CD14-positive monocyte (primary cell): ENCODE results near the gene EPHA6. TPM values are rescaled to one million over a fixed set of nuclear protein-coding genes. Genes with fewer than 3 reads are reported as not detected.

Experiments
- DNase-seq, 3 donors: peaks; one replicate each; pipeline ENCODE4 v3.0.0-alpha.2; 2011 to 2022
- H2AFZ ChIP-seq: 2 replicates; pipeline ENCODE4 v1.6.0; 2012; ENCODE audit warnings: mild to moderate bottlenecking, low read depth, low read length, inconsistent platforms; ENCODE audit not compliant: insufficient read depth, poor library complexity, severe bottlenecking
- H3K27ac ChIP-seq, 2 donors: 1 replicate in 1 of 2; 2 replicates in 1 of 2; pipeline ENCODE4 v1.5.1; 2012 to 2013; ENCODE audit warnings: low read length in 2 of 2, control low read depth in 1 of 2, inconsistent platforms in 1 of 2, low read depth in 1 of 2, mild to moderate bottlenecking in 1 of 2
- H3K27me3 ChIP-seq, 2 donors: one replicate each; pipeline versions ENCODE4 v1.6.0 to v1.6.1; 2011 to 2013; ENCODE audit warnings: low read length in 2 of 2; ENCODE audit not compliant: control insufficient read depth in 2 of 2, insufficient read depth in 2 of 2
- H3K36me3 ChIP-seq, 2 donors: replicated peaks in 1 of 2; 1 replicate in 1 of 2; 2 replicates in 1 of 2; pipeline versions ENCODE4 v1.5.1 to v1.6.1; 2012 to 2013; ENCODE audit warnings: low read length in 2 of 2, control low read depth in 1 of 2, inconsistent platforms in 1 of 2, mild to moderate bottlenecking in 1 of 2; ENCODE audit not compliant: insufficient read depth in 2 of 2, control insufficient read depth in 1 of 2
- H3K4me1 ChIP-seq, 2 donors: 1 replicate in 1 of 2; 2 replicates in 1 of 2; pipeline versions ENCODE4 v1.5.1 to v1.6.1; 2012 to 2013; ENCODE audit warnings: low read length in 2 of 2, control low read depth in 1 of 2, inconsistent platforms in 1 of 2, mild to moderate bottlenecking in 1 of 2, moderate library complexity in 1 of 2; ENCODE audit not compliant: insufficient read depth in 2 of 2, control insufficient read depth in 1 of 2
- H3K4me2 ChIP-seq: replicated peaks from 2 replicates; pipeline ENCODE3; 2012; ENCODE audit warnings: low read length, moderate library complexity, mild to moderate bottlenecking; ENCODE audit not compliant: poor library complexity, severe bottlenecking; ENCODE audit errors: extremely low read depth
- H3K4me3 ChIP-seq, 3 experiments: fragments of 200-600 bp in 1 of 3; sonication (generic) in 1 of 3; replicated peaks in 1 of 3; 1 replicate in 2 of 3; 2 replicates in 1 of 3; pipeline ENCODE4 v1.5.1; 2011 to 2013; ENCODE audit warnings: low read length in 3 of 3, mild to moderate bottlenecking in 3 of 3, control low read depth in 2 of 3, low read depth in 2 of 3, inconsistent platforms in 1 of 3, moderate library complexity in 1 of 3
- H3K79me2 ChIP-seq: 2 replicates; pipeline ENCODE4 v1.6.0; 2012; ENCODE audit warnings: mild to moderate bottlenecking, control low read depth, inconsistent platforms, low read length, moderate library complexity; ENCODE audit not compliant: insufficient read depth
- H3K9ac ChIP-seq: 2 replicates; pipeline ENCODE4 v1.6.0; 2017; ENCODE audit warnings: low read length, mild to moderate bottlenecking; ENCODE audit not compliant: insufficient read depth, poor library complexity, severe bottlenecking
- H3K9me3 ChIP-seq, 2 donors: replicated peaks in 1 of 2; 1 replicate in 1 of 2; 2 replicates in 1 of 2; pipeline versions ENCODE4 v1.5.1 to v1.6.1; 2012 to 2013; ENCODE audit warnings: low read length in 2 of 2, control low read depth in 1 of 2; ENCODE audit not compliant: control insufficient read depth in 1 of 2, insufficient read depth in 1 of 2
- H4K20me1 ChIP-seq: 2 replicates; pipeline ENCODE4 v1.6.0; 2012; ENCODE audit warnings: mild to moderate bottlenecking, low read length, control low read depth, moderate library complexity; ENCODE audit not compliant: insufficient read depth
- H3K27ac Mint-ChIP-seq, 7 donors: one replicate each; pipeline ENCODE4 v1.8.0; 2020; ENCODE audit warnings: mild to moderate bottlenecking in 7 of 7, mixed read lengths in 7 of 7, moderate library complexity in 6 of 7, inconsistent platforms in 2 of 7
- H3K27me3 Mint-ChIP-seq, 3 donors: one replicate each; pipeline ENCODE4 v1.8.0; 2021 to 2022; ENCODE audit warnings: low read depth in 3 of 3, mild to moderate bottlenecking in 3 of 3, mixed read lengths in 3 of 3, moderate library complexity in 3 of 3, inconsistent platforms in 1 of 3
- H3K36me3 Mint-ChIP-seq, 2 donors: one replicate each; pipeline ENCODE4 v1.8.0; 2020; ENCODE audit warnings: mixed read lengths in 2 of 2, inconsistent platforms in 1 of 2, mild to moderate bottlenecking in 1 of 2
- H3K4me1 Mint-ChIP-seq: one replicate; pipeline ENCODE4 v1.8.0; 2020; ENCODE audit warnings: mild to moderate bottlenecking, mixed read lengths
- H3K4me3 Mint-ChIP-seq, 2 donors: one replicate each; pipeline ENCODE4 v1.8.0; 2020; ENCODE audit warnings: mild to moderate bottlenecking in 2 of 2, mixed read lengths in 2 of 2, moderate library complexity in 1 of 2
- H3K9me3 Mint-ChIP-seq, 7 donors: one replicate each; pipeline ENCODE4 v1.8.0; 2020 to 2022; ENCODE audit warnings: mixed read lengths in 7 of 7, mild to moderate bottlenecking in 6 of 7, moderate library complexity in 6 of 7, inconsistent platforms in 2 of 7
- CTCF ChIP-seq: fragments of 200-600 bp; IDR thresholded peaks from one replicate; pipeline ENCODE4 v1.8.0; 2022; ENCODE audit warnings: antibody characterized with exemption, mild to moderate bottlenecking
- WGBS: methylation state at CpG from one replicate; pipeline ENCODE4 v1.1.5; 2013; ENCODE audit warnings: missing lambda C conversion rate; ENCODE audit not compliant: insufficient coverage; 5-methylcytosine and 5-hydroxymethylcytosine counted together
- intact Hi-C, 2 donors: fragments of 100-400 bp; cut with micrococcal nuclease; formaldehyde crosslinking; loops; one replicate each; pipeline versions ENCODE4 v1.15.0 to v1.15.1; 2023
- polyA plus RNA-seq, 3 donors: library from polyadenylated mRNA; depleted of rRNA in 1 of 3; unstranded in 2 of 3; stranded (reverse) in 1 of 3; fragments of 300-500 nt in 2 of 3; fragments of >200 nt in 1 of 3; fragmentation: Illumina TruSeq in 2 of 3; gene quantifications; 1 replicate in 2 of 3; 2 replicates in 1 of 3; pipeline ENCODE4 v1.2.3, GENCODE V29; 2012 to 2021

The EPHA6 gene
- polyA plus RNA-seq, 3 donors = not detected

DNA sequence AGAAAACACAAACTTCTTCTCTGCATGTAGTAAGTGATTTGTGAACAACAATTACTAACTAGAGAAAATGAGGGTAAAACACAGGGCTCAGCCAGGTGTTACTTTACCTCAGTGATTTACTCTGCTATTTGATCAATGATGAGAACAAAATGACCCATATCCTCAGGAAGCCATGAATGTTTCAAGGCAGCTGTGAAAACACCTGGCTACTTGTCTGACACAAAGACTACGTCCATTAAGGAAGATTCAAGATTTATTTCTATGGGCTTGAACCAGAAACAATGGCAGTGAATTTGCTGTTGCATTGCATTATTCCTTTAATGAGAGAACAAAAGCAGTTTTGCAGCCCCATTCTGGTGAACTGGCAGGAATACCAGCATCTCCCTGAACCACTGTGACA lies 575.5 kb downstream of the EPHA6 start:
- Histone ChIP-seq H4K20me1 (no peaks in the 10 kb centered on the region), H3K4me3 (no peak overlapping the region), H3K9me3 (peaks cover 0 to 8% of the 10 kb centered on the region in 2 donors), H2AFZ (no peak overlapping the region), H3K4me2 (no peak overlapping the region), H3K27ac (no peak overlapping the region), H3K4me1 (no peaks in the 10 kb centered on the region), H3K27me3 (no peaks in the 10 kb centered on the region), H3K9ac (no peak overlapping the region), H3K36me3 (no peaks in the 10 kb centered on the region), H3K79me2 (no peaks in the 10 kb centered on the region)
- intact Hi-C loops = no loop called here
- Mint-ChIP-seq H3K36me3 (no peaks in the 10 kb centered on the region), H3K27ac (no peak overlapping the region), H3K4me1 (no peaks in the 10 kb centered on the region), H3K9me3 (peaks cover 0 to 10% (median 4%) of the 10 kb centered on the region in 7 donors), H3K27me3 (no peaks in the 10 kb centered on the region), H3K4me3 (no peak overlapping the region)
- WGBS = 80% methylated on average over 1 of the region's 1 CpG
- TF ChIP-seq CTCF = no peak
- no peak for DNase-seq

- no peaks in the 10 kb centered on the region for H4K20me1 ChIP-seq
- H3K27me3 ChIP-seq = no peaks in the 10 kb centered on the region
- H3K4me1 ChIP-seq = no peaks in the 10 kb centered on the region
- no peak overlapping the region for H2AFZ ChIP-seq
- Mint-ChIP-seq H3K4me3 (no peak overlapping the region), H3K36me3 (no peaks in the 10 kb centered on the region), H3K27me3 (no peaks in the 10 kb centered on the region), H3K9me3 (peaks cover 0 to 7% (median 4%) of the 10 kb centered on the region in 7 donors), H3K27ac (no peak overlapping the region), H3K4me1 (no peaks in the 10 kb centered on the region)
- H3K9ac ChIP-seq = no peak overlapping the region
- DNase-seq = no peak
- peaks cover 0 to 8% of the 10 kb centered on the region in 2 donors for H3K9me3 ChIP-seq
- WGBS = no CpG with 5 or more reads among the region's 3 CpGs
- no peak overlapping the region for H3K4me3 ChIP-seq
- no peak overlapping the region for H3K27ac ChIP-seq
- no peak for TF ChIP-seq CTCF
- no peak overlapping the region for H3K4me2 ChIP-seq
- no peaks in the 10 kb centered on the region for H3K36me3 ChIP-seq
- intact Hi-C loops = no loop called here
- H3K79me2 ChIP-seq = no peaks in the 10 kb centered on the region
Observed at GRCh38 chr3:97391167-97391566, 576.8 kb downstream of the EPHA6 start.
